ENCODE results near the gene MFAP5. TPM values are rescaled to one million over a fixed set of nuclear protein-coding genes. Genes with fewer than 3 reads are reported as not detected.

MFAP5 gene, protein sequence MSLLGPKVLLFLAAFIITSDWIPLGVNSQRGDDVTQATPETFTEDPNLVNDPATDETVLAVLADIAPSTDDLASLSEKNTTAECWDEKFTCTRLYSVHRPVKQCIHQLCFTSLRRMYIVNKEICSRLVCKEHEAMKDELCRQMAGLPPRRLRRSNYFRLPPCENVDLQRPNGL
- total RNA-seq = 126 and 254 TPM in 2 replicates

DNA sequence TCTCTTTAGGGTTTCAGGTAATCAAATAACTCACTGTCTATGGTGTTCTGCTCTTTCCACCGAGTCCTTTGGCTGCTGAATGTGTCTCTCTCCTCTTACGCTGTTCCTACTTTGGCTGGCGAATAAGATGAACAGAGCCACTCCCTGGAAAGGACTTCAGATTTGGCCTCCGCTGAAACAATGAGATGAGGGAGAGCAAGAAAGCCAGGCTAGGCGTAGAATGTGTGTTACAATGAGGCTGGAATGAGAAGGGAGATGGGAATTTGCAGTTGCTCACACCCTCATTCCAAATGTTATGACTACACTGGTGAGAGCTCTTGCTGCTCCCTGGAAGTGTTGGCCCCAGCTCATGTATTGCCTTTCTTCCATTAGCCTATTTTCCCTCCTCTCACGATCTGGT is at the start of gene MFAP5:
Gene MFAP5 (minus strand): TSS at position 234 of the 400 bp plus-strand sequence. CDS start 722 bp downstream, outside the sequence.

GRCh38 chr12:8697476-8698131 is 35.0 kb upstream of the MFAP5 start, which contains the start of gene RIMKLB:
Gene RIMKLB, plus strand, starts transcription at chr12:8697991. Its CDS starts 15,876 bp downstream, at chr12:8713867.

GRCh38 chr12:8612629-8613028 is 50.0 kb downstream of the MFAP5 start, which contains the start of gene AICDA:
Gene AICDA, minus strand, starts transcription at chr12:8612859. Its CDS starts 92 bp downstream, at chr12:8612767.

Other genes starting within 250 kb of the MFAP5 start
- not detected in 2 replicates for gene CLEC6A, start 206.9 kb downstream of the MFAP5 start, total RNA-seq
- not detected in 2 replicates for gene CLEC4D, start 149.3 kb downstream of the MFAP5 start, total RNA-seq
- gene CLEC4E, start 121.9 kb downstream of the MFAP5 start, total RNA-seq = not detected in 2 replicates
- gene AICDA, start 50.0 kb downstream of the MFAP5 start, total RNA-seq = not detected in 2 replicates
- gene RIMKLB, start 35.2 kb upstream of the MFAP5 start, total RNA-seq = 12.7 and 12.9 TPM in 2 replicates
- gene A2ML1, start 159.8 kb upstream of the MFAP5 start, total RNA-seq = not detected in 2 replicates